Measurements from ENCODE around the gene WDR55. TPM values are rescaled to one million over a fixed set of nuclear protein-coding genes. Genes with fewer than 3 reads are reported as not detected.

WDR55 gene
- total and polyA plus RNA-seq, 2 of the 13 experiments (the other 11 are each of a cell fraction or from before 2014, with no cell fraction given) = 17.7 to 18.2 TPM

DNA sequence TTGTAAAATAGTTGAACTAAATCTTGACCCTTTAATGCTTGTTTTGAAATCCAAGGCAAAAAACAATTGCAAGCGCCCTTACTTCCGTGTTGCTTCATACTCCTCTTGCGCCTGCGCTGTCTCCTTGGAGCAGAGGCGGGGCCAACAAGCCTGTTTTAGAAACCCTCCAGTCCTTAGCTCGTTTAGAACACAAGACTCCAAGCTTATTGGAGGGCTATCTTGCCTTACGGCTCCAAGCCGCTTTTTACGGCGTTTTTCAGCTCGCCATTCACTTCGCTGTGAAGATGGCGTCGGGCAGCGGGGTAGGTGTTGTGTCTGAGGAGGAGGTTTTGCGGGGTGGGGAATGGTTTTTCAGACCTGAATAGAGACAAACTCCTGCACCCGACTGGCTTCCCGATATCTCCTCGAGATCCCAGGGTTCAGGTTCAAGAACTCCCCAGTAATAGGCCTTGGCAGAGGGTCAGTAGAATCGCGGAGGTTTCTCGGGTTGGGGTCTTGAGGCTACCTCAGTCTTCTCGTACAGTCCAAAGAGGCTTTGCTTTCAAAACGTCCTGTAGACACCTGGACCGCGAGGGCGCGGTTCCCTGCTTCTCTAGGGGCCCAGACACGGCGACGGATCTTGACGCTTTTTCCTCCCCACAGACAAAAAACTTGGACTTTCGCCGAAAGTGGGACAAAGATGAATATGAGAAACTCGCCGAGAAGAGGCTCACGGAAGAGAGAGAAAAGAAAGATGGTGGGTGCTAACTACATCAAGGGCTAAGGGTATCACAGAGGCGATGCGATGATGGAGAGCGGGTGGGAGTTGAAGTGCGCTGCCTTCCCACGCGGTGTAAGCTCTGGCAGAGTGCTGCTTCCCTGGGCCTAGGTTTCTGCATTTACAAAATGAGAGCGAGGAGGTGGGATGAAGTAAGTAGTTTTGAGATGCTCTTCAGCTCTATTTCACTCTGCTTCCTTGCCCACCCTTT is 35.8 kb downstream of the WDR55 start, which contains the start of gene ZMAT2 (continued):
- TF ChIP-seq ATF7 (IDR thresholded peaks at IDR 0.05) (no peak), ATF7 (CRISPR knock-in tag; IDR thresholded peaks at IDR 0.05) (no peak), ZNF335 (CRISPR knock-in tag; IDR thresholded peaks at IDR 0.05) (peak; percentile 83; the same call in 1 of the 2 replicates), ZNF207 (IDR thresholded peaks at IDR 0.05; ENCODE audit: borderline replicate concordance) (no peak), SMARCC2 (IDR thresholded peaks at IDR 0.05) (no peak), MTA3 (CRISPR knock-in tag; IDR thresholded peaks at IDR 0.05) (no peak), ZNF274 (CRISPR knock-in tag; IDR thresholded peaks at IDR 0.05) (no peak), PTBP1 (IDR thresholded peaks at IDR 0.05; ENCODE audit: low read depth, low read length, poor library complexity, severe bottlenecking) (no peak), ZNF746 (CRISPR knock-in tag; IDR thresholded peaks at IDR 0.05) (no peak), ZNF264 (CRISPR knock-in tag; IDR thresholded peaks at IDR 0.05) (0 out of 2 replicates have a peak, but pooled peaks have one; percentile 20), RFXANK (CRISPR knock-in tag; IDR thresholded peaks at IDR 0.05) (no peak), NFE2L1 (CRISPR knock-in tag; IDR thresholded peaks at IDR 0.05; ENCODE audit: borderline replicate concordance) (no peak), NFYB (CRISPR knock-in tag; IDR thresholded peaks at IDR 0.05) (peak; percentile 95), ADNP (CRISPR knock-in tag; IDR thresholded peaks at IDR 0.05) (no peak), MATR3 (CRISPR knock-in tag; IDR thresholded peaks at IDR 0.05) (no peak), ZNF737 (CRISPR knock-in tag; IDR thresholded peaks at IDR 0.05; ENCODE audit: borderline replicate concordance) (no peak), GATA4 (IDR thresholded peaks at IDR 0.05; ENCODE audit: borderline replicate concordance, low read depth) (no peak), GABPB1 (CRISPR knock-in tag; IDR thresholded peaks at IDR 0.05) (peak; percentile 76), NRL (CRISPR knock-in tag; IDR thresholded peaks at IDR 0.05; ENCODE audit: borderline replicate concordance) (no peak)
- TF ChIP-seq, protein P1, sequence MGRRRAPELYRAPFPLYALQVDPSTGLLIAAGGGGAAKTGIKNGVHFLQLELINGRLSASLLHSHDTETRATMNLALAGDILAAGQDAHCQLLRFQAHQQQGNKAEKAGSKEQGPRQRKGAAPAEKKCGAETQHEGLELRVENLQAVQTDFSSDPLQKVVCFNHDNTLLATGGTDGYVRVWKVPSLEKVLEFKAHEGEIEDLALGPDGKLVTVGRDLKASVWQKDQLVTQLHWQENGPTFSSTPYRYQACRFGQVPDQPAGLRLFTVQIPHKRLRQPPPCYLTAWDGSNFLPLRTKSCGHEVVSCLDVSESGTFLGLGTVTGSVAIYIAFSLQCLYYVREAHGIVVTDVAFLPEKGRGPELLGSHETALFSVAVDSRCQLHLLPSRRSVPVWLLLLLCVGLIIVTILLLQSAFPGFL (CRISPR knock-in tag; IDR thresholded peaks at IDR 0.05) = no peak
- TF ChIP-seq, protein P2, sequence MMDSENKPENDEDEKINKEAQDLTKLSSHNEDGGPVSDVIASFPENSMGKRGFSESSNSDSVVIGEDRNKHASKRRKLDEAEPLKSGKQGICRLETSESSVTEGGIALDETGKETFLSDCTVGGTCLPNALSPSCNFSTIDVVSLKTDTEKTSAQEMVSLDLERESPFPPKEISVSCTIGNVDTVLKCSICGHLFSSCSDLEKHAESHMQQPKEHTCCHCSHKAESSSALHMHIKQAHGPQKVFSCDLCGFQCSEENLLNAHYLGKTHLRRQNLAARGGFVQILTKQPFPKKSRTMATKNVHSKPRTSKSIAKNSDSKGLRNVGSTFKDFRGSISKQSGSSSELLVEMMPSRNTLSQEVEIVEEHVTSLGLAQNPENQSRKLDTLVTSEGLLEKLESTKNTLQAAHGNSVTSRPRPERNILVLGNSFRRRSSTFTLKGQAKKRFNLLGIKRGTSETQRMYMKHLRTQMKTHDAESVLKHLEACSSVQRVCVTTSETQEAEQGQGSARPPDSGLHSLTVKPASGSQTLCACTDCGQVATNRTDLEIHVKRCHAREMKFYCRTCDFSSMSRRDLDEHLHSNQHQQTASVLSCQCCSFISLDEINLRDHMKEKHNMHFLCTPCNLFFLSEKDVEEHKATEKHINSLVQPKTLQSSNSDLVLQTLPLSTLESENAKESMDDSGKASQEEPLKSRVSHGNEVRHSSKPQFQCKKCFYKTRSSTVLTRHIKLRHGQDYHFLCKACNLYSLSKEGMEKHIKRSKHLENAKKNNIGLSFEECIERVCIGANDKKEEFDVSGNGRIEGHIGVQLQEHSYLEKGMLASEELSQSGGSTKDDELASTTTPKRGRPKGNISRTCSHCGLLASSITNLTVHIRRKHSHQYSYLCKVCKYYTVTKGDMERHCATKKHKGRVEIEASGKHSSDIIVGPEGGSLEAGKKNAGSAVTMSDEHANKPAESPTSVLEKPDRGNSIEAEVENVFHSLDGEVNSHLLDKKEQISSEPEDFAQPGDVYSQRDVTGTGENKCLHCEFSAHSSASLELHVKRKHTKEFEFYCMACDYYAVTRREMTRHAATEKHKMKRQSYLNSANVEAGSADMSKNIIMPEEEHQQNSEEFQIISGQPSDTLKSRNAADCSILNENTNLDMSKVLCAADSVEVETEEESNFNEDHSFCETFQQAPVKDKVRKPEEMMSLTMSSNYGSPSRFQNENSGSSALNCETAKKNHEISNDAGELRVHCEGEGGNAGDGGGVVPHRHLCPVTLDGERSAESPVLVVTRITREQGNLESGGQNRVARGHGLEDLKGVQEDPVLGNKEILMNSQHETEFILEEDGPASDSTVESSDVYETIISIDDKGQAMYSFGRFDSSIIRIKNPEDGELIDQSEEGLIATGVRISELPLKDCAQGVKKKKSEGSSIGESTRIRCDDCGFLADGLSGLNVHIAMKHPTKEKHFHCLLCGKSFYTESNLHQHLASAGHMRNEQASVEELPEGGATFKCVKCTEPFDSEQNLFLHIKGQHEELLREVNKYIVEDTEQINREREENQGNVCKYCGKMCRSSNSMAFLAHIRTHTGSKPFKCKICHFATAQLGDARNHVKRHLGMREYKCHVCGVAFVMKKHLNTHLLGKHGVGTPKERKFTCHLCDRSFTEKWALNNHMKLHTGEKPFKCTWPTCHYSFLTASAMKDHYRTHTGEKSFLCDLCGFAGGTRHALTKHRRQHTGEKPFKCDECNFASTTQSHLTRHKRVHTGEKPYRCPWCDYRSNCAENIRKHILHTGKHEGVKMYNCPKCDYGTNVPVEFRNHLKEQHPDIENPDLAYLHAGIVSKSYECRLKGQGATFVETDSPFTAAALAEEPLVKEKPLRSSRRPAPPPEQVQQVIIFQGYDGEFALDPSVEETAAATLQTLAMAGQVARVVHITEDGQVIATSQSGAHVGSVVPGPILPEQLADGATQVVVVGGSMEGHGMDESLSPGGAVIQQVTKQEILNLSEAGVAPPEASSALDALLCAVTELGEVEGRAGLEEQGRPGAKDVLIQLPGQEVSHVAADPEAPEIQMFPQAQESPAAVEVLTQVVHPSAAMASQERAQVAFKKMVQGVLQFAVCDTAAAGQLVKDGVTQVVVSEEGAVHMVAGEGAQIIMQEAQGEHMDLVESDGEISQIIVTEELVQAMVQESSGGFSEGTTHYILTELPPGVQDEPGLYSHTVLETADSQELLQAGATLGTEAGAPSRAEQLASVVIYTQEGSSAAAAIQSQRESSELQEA (CRISPR knock-in tag; IDR thresholded peaks at IDR 0.05; ENCODE audit: not compliant biosample characterization) = peak; percentile 57

Measured in HepG2 (cell line).